ENCODE results near the gene LAT. TPM values are rescaled to one million over a fixed set of nuclear protein-coding genes. Genes with fewer than 3 reads are reported as not detected.
"Not testable (repeated sequence)": the region's sequence is repeated elsewhere in the genome, so short reads cannot be mapped to it uniquely, and the experiment has no call there.

LAT gene
- total RNA-seq, 4 donors from 2014 or later, result 4.4 to 10.6 (median 7.0) TPM

DNA sequence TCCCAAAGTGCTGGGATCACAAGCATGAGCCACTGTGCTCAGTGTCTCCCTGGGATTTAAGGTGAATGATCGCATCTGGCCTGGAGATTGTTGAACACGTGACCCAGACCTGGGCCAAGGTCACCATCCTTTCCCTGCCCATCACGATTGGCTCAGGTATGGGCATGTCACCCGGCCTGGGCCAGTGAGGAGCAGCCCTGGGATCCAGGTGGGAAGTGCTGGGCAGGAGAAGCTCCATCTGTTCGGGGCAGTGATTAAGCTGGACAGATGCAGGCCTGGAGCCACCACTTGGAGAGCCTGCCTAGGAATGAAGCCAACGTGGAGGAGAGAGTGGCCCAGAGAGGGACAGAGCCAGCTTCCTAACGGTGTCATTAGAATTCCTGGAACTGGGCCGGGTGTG, 6.8 kb downstream of the LAT start:
- no peak for TF ChIP-seq POLR2A (IDR thresholded peaks at IDR 0.05)
- TF ChIP-seq, protein P1, sequence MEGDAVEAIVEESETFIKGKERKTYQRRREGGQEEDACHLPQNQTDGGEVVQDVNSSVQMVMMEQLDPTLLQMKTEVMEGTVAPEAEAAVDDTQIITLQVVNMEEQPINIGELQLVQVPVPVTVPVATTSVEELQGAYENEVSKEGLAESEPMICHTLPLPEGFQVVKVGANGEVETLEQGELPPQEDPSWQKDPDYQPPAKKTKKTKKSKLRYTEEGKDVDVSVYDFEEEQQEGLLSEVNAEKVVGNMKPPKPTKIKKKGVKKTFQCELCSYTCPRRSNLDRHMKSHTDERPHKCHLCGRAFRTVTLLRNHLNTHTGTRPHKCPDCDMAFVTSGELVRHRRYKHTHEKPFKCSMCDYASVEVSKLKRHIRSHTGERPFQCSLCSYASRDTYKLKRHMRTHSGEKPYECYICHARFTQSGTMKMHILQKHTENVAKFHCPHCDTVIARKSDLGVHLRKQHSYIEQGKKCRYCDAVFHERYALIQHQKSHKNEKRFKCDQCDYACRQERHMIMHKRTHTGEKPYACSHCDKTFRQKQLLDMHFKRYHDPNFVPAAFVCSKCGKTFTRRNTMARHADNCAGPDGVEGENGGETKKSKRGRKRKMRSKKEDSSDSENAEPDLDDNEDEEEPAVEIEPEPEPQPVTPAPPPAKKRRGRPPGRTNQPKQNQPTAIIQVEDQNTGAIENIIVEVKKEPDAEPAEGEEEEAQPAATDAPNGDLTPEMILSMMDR (IDR thresholded peaks at IDR 0.05), result no peak
- Histone ChIP-seq H3K4me3 (replicated peaks in 1 of 3) (no peak overlapping the region), H3K9me3 (no peaks in the 10 kb centered on the region), H3K36me3 (peaks cover 2 to 5% of the 10 kb centered on the region in 2 donors), H3K27ac (no peak overlapping the region), H3K27me3 (no peaks in the 10 kb centered on the region), H3K4me1 (no peaks in the 10 kb centered on the region)
- intact Hi-C loops (cut with DNase I), result no loop called here
- 76 to 92% methylated on average over 5 to 8 of the region's 8 CpGs for WGBS, 2 donors
- DNase-seq, result no peak

DNA sequence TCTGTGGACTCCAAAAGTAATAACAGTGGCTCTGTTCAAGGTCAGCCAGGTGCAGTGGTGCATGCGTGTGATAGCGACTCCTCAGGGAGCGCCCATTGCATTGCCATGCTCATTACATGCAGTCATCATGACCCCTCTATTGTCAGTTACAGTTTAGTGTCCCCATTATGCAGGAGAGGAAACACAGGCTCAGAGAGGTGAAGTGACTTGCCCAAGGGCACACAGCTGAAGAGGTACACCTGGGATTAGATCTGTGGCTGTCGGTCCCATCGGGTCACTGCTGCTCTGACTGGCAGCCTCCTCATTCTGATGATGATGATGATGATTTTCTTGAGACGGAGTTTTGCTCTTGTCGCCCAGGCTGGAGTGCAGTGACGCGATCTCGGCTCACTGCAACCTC, 7.6 kb downstream of the LAT start:
- no peak for DNase-seq
- Histone ChIP-seq H3K4me1 (no peaks in the 10 kb centered on the region), H3K27me3 (no peaks in the 10 kb centered on the region), H3K9me3 (no peaks in the 10 kb centered on the region), H3K36me3 (no peaks in the 10 kb centered on the region), H3K4me3 (replicated peaks in 1 of 3) (no peak overlapping the region), H3K27ac (no peak overlapping the region)
- WGBS, 2 donors, result 93 to 98% methylated on average over 10 of the region's 10 CpGs
- TF ChIP-seq POLR2A (IDR thresholded peaks at IDR 0.05), result no peak
- TF ChIP-seq, protein P1 (IDR thresholded peaks at IDR 0.05), result no peak
- intact Hi-C loops (cut with DNase I), result no loop called here

GRCh38 chr16:28998837-28999236, 14.0 kb downstream of the LAT start:
- DNase-seq, result no peak

DNA sequence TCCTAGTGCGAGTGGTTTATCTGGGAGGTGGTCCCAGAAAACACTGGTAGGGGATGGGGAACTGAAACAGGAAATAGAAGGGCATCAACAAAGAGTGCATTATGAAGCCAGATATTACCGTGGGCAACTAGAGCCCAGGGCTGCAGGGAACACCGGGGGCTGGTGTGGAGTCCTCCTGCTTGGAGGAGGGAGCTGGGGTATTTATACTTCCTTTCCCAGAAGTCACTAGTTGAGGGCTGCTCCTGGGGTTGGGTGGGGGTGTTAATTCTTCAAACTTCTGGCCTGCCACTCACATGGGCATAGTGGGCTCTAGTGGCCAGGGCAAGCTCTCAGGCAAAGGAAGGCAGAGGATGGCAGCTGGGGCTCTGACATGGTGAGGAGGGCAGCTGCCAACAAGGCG, 14.7 kb downstream of the LAT start:
- no peak for DNase-seq
- H3K9me3 ChIP-seq, result no peaks in the 10 kb centered on the region
- H3K4me3 ChIP-seq (replicated peaks in 1 of 3), result no peak overlapping the region
- intact Hi-C loops (cut with DNase I), result no loop called here
- no peaks in the 10 kb centered on the region for H3K36me3 ChIP-seq
- no peak overlapping the region for H3K27ac ChIP-seq
- no peaks in the 10 kb centered on the region for H3K4me1 ChIP-seq
- no peak for TF ChIP-seq POLR2A (IDR thresholded peaks at IDR 0.05)
- TF ChIP-seq, protein P1 (IDR thresholded peaks at IDR 0.05), result no peak
- 77 to 82% methylated on average over 4 of the region's 4 CpGs for WGBS, 2 donors
- no peaks in the 10 kb centered on the region for H3K27me3 ChIP-seq

More at GRCh38 chr16:28998837-28999236, 14.0 kb downstream of the LAT start:
- 70 to 74% methylated on average over 3 of the region's 3 CpGs for WGBS, 2 donors
- no peaks in the 10 kb centered on the region for H3K4me1 ChIP-seq
- H3K36me3 ChIP-seq, result no peaks in the 10 kb centered on the region
- H3K9me3 ChIP-seq, result no peaks in the 10 kb centered on the region
- TF ChIP-seq POLR2A (IDR thresholded peaks at IDR 0.05), result no peak
- TF ChIP-seq, protein P1 (IDR thresholded peaks at IDR 0.05), result no peak
- intact Hi-C loops (cut with DNase I), result no loop called here
- no peak overlapping the region for H3K27ac ChIP-seq
- no peaks in the 10 kb centered on the region for H3K27me3 ChIP-seq
- no peak overlapping the region for H3K4me3 ChIP-seq (replicated peaks in 1 of 3)

DNA sequence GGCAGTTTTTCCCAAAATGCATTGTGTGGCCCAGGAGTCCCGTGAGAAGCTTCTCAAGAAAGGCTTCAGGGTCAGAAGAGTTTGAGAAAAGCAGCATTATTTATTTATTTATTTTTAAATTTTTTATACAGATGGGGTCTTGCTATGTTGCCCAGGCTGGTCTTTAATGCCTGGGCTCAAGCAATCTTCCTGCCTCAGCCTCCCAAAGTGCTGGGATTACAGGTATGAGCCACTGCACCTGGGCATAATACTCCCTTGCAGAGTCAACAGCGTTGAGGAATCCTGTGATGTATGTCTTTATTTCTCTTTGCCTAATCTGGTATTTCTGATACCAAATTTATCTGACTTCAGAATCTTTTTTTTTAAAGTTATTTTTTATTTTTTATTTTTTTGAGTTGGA, 15.2 kb downstream of the LAT start:
- Histone ChIP-seq H3K4me3 (replicated peaks in 1 of 3) (no peak overlapping the region), H3K9me3 (no peaks in the 10 kb centered on the region), H3K27ac (no peak overlapping the region), H3K4me1 (no peaks in the 10 kb centered on the region), H3K36me3 (no peaks in the 10 kb centered on the region), H3K27me3 (no peaks in the 10 kb centered on the region)
- intact Hi-C loops (cut with DNase I), result no loop called here
- 81 to 86% methylated on average over 2 of the region's 2 CpGs for WGBS, 2 donors
- DNase-seq, result no peak
- TF ChIP-seq, protein P1 (IDR thresholded peaks at IDR 0.05), result no peak
- TF ChIP-seq POLR2A (IDR thresholded peaks at IDR 0.05), result no peak

DNA sequence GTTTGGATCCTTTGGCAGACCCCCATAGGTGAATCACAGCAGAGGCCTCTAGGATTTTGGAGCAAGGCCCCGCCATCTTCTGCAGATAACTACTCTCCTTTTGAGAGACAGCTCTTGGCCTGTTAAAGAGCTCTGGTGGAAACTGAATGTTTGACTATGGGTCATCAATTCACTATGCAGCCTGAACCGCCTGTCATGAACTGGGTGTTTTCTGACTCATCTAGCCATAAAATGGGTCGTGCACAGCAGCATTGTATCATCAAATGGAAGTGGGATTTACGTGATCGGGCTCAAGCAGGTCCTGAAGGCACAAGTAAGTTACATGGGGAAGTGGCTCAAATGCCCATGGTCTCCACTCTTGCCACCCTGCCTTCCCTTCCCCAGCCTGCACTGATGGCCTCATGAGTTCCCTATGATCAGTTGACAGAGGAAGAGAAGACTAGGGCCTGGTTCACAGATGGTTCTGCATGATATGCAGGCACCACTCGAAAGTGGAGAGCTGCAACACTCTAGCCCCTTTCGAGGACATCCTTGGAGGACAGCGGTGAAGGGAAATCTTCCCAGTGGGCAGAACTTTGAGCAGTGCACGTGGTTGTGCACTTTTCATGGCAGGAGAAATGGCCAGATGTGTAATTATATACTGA, 19.8 kb downstream of the LAT start:
- H3K4me3 ChIP-seq (replicated peaks in 1 of 3); DNase-seq; H3K36me3 ChIP-seq; intact Hi-C loops (cut with DNase I); H3K9me3 ChIP-seq; H3K27me3 ChIP-seq; H3K27ac ChIP-seq; H3K4me1 ChIP-seq: not testable (repeated sequence)
- 74 to 80% methylated on average over 8 to 9 of the region's 9 CpGs for WGBS, 2 donors
